Esophagus muscularis mucosa (tissue), 3 donors: ENCODE results near the gene APEX1.

Source experiments
- CTCF ChIP-seq, 3 experiments: fragments of 200-600 bp in 2 of 3; fragments of 450-650 bp in 1 of 3; sonication (generic) in 2 of 3; IDR thresholded peaks; one replicate each; pipeline ENCODE4 v1.5.1; 2017 to 2019; ENCODE audit warnings: antibody characterized with exemption in 3 of 3, mild to moderate bottlenecking in 2 of 3, moderate library complexity in 1 of 3
- POLR2A ChIP-seq: fragments of 450-650 bp; IDR thresholded peaks from one replicate; pipeline ENCODE4 v1.6.1; 2017; ENCODE audit warnings: antibody characterized with exemption, moderate library complexity, mild to moderate bottlenecking, low read depth
- POLR2AphosphoS5 ChIP-seq, 2 donors: sonication (generic); formaldehyde crosslinking; IDR thresholded peaks; one replicate each; pipeline ENCODE4 v1.6.1; 2017; ENCODE audit warnings: antibody characterized with exemption in 2 of 2

- TF ChIP-seq CTCF (IDR thresholded peaks at IDR 0.05): peak in 1 of 3 experiments; percentile 15
- TF ChIP-seq POLR2AphosphoS5 (IDR thresholded peaks at IDR 0.05): peak; percentile 91 to 98
- TF ChIP-seq POLR2A: peak; percentile 85
These were observed 6.5 kb downstream of the APEX1 start, which contains the start of gene PIP4P1 for GRCh38 chr14:20461225-20462141.
